Measurements from ENCODE around the gene ZNF740.

- TF ChIP-seq EZH2 (IDR thresholded peaks at IDR 0.05; ENCODE audit: low read depth) (no peak), CTCF (conservative IDR thresholded peaks at IDR 0.05) (no peak)
These were observed 46.3 kb downstream of the ZNF740 start for GRCh38 chr12:53226815-53227214.

Data from PC-9 (cell line).